Stimulated activated CD8-positive, alpha-beta memory T cell treated with anti-CD3 and anti-CD28 coated beads, Interleukin-15, amount 100 ng/mL, for 1 hour (primary cell): ENCODE results near the gene MACF1.

ENCODE experiments used
- DNase-seq: peaks from one replicate; pipeline ENCODE4 v3.0.0-alpha.2; 2020; ENCODE audit warnings: low read depth

MACF1 gene

GRCh38 chr1:39360731-39361130 lies 156.2 kb downstream of the MACF1 start:
- no peak for DNase-seq

- DNase-seq, result no peak
These were observed 157.0 kb downstream of the MACF1 start for GRCh38 chr1:39361446-39361845.

GRCh38 chr1:39363267-39363666 lies 158.8 kb downstream of the MACF1 start:
- no peak for DNase-seq

DNA sequence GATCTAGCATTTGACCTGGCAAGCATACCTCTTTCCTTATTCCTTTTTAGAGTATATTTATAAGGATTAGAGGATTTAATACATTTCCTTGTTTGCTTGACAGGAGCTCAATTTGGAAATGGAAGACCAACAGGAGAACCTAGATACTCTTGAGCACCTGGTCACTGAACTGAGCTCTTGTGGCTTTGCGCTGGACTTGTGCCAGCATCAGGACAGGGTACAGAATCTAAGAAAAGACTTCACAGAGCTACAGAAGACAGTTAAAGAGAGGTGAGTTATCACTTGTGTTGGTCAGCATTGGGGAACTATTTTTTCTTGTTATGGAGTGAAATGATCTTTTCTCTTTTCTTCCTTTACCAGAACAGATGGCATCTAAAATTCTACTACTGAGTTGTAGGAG lies 163.6 kb downstream of the MACF1 start:
- no peak for DNase-seq

DNA sequence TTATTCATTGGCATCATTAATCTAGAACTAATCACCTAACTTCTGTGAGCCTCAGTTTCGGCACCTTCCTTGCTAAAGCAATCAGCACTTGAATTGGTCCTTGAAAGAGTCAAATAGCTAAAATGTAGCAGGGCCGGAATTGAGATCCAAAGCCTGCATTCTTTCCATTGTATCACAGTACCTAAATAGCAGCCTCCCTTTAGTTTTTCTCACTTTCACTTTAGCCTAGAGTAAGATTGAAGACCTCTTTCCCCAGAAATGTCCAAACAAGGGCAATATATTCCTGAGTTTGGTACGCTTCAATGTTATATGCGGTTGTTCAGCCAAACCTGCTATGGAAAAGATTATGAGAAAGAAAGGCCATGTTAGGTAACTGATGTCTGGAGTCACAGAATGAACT lies 165.1 kb downstream of the MACF1 start:
- DNase-seq, result no peak

DNA sequence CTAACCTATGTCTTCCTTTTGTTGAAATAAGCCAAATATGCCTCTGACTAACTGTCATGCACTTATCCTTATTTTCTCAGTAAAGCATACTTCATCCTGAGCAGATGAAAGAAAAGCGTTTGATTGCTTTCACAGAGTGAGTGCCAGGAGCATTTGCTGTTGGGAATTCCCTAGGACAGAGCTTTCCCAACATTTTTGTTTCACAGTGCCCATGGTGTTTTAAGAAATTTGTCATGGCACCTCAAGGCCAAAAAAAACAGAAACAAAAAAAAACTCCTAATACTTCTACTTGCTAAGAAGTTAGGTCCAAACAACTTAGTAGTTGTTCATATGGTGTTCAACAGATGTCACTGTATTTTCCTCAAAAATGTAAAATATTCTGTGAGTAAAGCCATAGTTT lies 166.1 kb downstream of the MACF1 start:
- DNase-seq, result no peak

- DNase-seq, result no peak
These were observed 167.6 kb downstream of the MACF1 start for GRCh38 chr1:39372105-39372504.

- no peak for DNase-seq
These were observed 172.2 kb downstream of the MACF1 start for GRCh38 chr1:39376656-39377055.

- no peak for DNase-seq
These were observed 173.9 kb downstream of the MACF1 start for GRCh38 chr1:39378377-39378776.

- DNase-seq, result no peak
These were observed 174.7 kb downstream of the MACF1 start for GRCh38 chr1:39379187-39379586.

- no peak for DNase-seq
These were observed 175.5 kb downstream of the MACF1 start for GRCh38 chr1:39380036-39380435.

- no peak for DNase-seq
These were observed 177.3 kb downstream of the MACF1 start for GRCh38 chr1:39381839-39382238.

DNA sequence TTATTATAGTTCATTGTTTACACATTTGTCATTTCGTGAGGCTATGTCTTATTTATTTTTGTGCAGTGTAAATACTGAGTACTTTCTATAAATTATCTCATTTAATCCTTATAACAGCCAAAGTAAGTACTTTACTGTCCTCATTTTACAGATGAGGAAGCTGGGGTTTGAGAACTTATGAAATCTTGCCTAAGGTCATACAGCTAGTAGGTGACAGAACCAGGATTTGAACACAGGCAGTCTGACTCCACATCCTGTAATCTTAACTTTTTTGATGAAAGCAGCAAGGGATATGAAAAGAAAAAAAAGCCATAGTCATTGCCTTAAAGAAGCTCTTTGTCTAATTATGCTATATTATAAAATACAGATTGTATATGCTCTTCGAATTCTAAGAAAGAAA lies 179.8 kb downstream of the MACF1 start:
- DNase-seq, result no peak

DNA sequence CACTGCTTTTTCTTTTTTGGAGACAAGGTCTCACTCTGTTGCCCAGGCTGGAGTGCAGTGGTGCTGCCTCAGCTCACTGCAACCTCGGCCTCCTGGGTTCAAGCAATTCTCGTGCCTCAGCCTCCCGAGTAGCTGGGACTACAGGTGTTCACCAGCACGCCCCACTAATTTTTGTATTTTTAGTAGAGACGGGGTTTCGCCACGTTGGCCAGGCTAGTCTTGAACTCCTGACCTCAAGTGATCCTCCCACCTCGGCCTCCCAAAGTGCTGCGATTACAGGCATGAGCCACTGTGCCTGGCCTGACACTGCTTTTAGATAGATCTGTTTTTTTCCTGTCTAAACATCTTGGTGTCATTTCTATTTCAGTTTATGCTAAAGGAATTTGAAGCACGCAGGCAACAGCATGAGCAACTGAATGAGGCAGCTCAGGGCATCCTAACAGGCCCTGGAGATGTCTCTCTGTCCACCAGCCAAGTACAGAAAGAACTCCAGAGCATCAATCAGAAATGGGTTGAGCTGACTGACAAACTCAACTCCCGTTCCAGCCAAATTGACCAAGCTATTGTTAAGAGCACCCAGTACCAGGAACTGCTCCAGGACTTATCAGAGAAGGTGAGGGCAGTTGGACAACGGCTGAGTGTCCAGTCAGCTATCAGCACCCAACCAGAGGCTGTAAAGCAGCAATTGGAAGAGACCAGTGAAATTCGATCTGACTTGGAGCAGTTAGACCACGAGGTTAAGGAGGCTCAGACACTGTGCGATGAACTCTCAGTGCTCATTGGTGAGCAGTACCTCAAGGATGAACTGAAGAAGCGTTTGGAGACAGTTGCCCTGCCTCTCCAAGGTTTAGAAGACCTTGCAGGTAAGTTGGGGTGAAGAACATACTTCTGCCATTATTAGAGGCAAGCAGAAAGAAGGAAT lies 180.8 kb downstream of the MACF1 start:
- no peak for DNase-seq

DNA sequence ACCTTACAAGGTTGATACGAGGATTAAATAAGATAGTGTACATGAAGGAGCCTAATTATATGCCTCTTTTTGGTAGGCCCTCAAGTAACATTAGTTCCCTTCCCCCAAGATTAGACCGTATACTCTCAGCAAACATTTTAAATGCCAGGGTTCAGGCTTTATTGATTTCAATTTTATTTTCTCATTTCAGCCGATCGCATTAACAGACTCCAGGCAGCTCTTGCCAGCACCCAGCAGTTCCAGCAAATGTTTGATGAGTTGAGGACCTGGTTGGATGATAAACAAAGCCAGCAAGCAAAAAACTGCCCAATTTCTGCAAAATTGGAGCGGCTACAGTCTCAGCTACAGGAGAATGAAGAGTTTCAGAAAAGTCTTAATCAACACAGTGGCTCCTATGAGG lies 182.5 kb downstream of the MACF1 start:
- DNase-seq, result no peak

DNA sequence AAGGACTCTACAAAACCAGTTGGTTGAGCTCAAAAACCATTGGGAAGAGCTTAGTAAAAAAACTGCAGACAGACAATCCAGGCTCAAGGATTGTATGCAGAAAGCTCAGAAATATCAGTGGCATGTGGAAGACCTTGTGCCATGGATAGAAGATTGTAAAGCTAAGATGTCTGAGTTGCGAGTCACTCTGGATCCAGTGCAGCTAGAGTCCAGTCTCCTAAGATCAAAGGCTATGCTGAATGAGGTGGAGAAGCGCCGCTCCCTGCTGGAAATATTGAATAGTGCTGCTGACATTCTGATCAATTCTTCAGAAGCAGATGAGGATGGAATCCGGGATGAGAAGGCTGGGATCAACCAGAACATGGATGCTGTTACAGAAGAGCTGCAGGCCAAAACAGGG lies 183.0 kb downstream of the MACF1 start:
- DNase-seq, result no peak

DNA sequence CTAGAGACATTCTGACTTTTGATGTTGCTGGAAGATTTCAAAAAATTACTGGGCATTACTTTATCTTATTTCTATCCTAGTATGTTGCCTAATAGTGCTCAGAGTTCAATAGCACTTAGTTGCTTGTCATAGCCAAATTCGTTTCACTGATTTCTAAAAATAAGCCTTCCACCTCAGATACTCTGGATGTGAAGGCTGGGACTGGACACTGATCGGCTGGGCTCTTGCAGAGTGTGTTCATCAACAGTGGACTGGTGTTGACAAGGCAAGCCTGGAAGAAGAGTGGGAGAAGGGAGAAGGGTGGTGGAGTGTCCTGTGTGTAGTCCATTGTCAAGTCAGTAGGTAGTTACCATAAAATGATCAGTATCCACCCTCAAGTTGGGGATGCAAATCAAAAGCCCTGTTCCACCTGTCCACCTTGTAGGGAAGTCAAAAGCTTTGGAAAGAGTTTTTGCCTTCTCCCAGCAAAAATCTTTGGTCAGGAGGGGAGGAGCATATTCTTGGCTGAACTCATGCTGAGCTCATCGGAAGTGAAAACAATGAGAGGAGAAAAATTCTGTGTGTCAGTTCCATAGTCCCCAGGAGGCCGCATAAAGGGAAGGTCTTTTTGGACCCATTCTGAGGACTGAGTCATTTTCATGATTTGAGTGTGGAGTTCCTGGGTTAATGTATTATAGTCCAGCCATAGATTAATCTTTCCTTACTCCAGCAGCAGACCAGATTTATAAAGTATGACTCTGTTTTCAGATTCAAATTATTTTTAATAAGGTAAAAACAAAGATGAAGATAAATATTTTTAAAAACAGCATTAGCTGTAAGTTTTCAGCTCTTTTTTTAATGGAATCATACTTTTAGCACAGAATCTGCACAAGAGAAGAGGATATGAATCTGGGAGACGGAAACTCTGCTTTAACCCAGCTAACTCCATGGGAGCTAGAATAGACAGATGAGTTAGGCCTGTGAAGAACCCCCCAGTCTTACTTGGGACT lies 187.5 kb downstream of the MACF1 start:
- no peak for DNase-seq

- DNase-seq, result no peak
These were observed 188.5 kb downstream of the MACF1 start for GRCh38 chr1:39392851-39393573.

GRCh38 chr1:39393645-39394044 lies 189.2 kb downstream of the MACF1 start:
- no peak for DNase-seq

- DNase-seq, result no peak
These were observed 189.6 kb downstream of the MACF1 start for GRCh38 chr1:39394059-39394458.

- no peak for DNase-seq
These were observed 190.1 kb downstream of the MACF1 start for GRCh38 chr1:39394598-39394997.

DNA sequence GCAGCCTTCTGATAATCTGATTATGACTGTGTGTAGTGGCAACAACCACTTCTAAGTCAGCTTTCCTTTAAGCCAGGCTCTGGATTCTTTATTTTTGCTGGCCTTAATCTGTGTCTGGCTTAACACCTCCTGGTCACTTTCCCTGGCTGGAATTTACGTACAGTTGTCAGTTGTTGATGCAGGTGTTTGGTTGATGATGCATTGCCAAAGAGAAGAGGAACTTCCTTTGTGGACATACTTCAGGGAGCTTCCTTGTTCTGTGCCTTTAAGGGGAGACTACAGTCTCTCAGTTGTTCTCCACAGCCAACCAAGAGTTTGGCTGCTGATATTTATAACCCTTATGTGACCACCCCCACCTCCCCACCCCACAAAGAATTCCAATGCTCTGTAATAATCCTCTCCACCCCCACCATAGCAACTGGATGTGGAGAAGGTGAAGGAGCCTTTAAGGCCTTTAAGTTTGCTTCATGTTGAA lies 190.9 kb downstream of the MACF1 start:
- no peak for DNase-seq
